Stimulated activated CD4-positive, alpha-beta T cell treated with anti-CD3 and anti-CD28 coated beads, Interleukin-1b, Interleukin-23, amount 100 ng/mL, for 24 hours (primary cell): ENCODE measurements around the gene CDKAL1.
"Not testable (repeated sequence)": the region's sequence is repeated elsewhere in the genome, so short reads cannot be mapped to it uniquely, and the experiment has no call there.

Experiments used
- DNase-seq, 4 experiments: peaks; one replicate each; pipeline ENCODE4 v3.0.0-alpha.2; 2020; ENCODE audit warnings: low read depth in 4 of 4, low spot score in 1 of 4

CDKAL1 gene

GRCh38 chr6:20827798-20828197 lies 293.5 kb downstream of the CDKAL1 start:
- no peak for DNase-seq

DNA sequence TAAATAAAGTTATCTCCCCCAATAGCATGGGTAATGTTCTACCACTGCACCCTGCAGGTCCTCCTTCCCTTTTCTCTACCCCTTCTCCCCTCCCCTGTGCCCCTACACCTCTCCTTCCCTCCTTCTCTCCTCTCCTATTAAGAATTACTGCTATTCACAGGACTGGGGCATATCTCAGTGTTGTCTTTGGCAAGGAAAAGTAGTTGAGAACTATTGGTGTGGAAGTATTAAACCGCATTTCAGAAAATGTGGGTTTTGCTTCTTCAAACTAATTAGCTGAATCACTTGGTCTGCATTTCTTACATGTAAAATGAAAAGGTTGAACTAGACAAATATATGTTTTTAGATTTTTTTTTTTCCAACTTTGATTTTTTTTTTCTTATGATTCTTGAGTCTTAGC lies 296.3 kb downstream of the CDKAL1 start:
- no peak for DNase-seq

DNA sequence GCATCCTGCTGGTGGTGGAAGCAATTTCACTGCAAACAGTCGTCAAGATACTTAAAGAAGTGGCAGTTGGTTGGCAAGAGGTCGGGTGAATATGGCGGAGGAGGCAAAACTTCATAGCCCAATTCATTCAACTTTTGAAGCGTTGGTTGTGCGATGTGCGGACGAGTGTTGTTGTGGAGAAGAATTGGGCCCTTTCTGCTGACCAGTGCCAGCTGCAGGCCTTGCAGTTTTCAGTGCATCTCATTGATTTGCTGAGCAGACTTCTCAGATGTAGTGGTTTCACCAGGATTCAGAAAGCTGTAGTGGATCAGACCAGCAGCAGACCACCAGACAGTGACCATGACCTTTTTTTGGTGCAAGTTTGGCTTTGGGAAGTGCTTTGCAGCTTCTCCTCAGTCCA lies 297.0 kb downstream of the CDKAL1 start:
- DNase-seq, result not testable (repeated sequence)

DNA sequence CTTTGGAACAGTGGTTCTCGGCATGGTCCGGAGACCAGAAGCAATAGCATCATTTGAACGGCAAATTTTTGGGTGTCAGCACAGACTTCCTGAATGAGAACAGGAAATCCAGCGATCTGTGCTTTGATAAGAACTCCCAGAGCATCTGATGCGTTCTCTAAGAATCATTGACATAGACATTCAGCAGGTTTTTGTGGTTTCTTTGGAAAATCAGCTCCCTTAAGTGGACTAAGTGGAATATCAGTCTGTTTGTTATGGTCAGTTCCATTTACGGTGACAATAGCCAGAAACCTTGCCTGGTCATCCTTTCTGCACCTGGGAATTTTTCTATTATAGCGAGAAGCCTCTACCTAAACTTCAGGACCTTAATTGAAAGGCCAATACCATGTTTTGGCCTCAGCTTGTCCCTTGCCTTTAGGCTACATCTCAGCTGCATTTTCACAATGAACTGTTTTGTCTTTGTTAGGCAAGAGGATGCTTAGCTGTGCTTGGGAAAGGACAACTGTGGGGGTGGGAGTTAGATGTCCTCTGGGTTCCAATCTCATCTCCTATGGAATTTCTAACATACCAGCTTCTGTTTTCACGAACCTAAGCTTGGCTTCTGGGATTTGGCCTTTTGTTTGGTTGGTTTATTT lies 299.7 kb downstream of the CDKAL1 start:
- no peak for DNase-seq

- no peak for DNase-seq
These were observed 301.2 kb downstream of the CDKAL1 start for GRCh38 chr6:20835315-20836010.

DNA sequence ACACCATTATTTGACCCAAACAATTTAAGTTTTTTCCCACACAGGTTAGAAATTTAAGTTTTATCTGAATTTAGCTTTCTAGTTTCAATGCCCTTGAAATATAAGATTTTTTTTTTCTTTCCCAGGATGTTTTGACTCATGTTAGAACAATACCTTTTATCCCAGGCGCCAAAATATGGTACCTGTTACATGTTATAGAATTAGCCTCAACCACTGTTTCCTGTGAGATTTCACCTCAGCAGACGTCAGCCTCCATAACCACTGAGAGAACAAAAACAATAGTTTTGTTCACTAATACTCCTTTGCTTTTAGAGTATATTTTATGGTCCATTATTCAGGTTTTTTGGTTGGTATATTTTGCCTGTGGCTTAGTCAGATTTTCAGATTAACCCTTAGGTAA lies 302.9 kb downstream of the CDKAL1 start:
- DNase-seq, result no peak

GRCh38 chr6:20838113-20838512 lies 303.9 kb downstream of the CDKAL1 start:
- DNase-seq, result no peak

DNA sequence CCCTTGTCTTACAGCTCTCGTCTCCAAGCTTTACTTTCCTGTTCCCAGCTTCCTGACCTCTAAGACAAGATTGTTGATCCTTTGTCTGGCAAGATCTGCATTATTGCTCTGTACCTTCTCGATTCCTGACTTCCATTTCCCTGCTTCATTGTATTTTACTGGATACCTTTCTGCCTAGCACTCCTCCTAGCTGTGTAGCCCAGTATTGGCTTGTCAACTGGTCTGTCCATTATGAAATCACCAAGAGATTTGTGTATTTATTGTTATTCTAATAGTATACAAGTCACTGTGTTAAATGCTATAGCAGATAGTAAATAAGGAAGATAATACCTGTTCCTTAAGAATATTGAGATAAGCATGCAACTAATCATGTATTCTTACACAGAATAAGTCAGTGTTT lies 305.4 kb downstream of the CDKAL1 start:
- no peak for DNase-seq

- no peak for DNase-seq
These were observed 306.4 kb downstream of the CDKAL1 start for GRCh38 chr6:20840675-20841074.

DNA sequence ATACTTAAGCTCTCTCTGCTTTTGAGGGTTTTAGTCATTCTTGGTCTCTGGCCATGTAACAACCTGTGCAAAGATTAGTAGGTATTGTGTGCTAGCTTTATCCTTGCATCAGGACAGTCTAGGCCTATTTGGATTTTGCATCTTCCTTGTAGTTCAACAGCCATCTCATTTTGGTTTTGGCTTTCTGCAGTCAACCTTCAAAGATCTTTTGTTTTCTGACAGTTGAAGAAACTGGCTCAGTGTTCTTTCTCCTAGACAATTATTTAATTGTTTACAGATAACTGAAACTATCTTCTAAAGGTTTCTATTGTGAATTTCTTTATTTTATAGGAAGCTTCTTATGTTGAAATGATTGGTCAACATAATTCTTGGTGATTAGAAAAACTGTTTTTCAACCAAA lies 307.5 kb downstream of the CDKAL1 start:
- DNase-seq, result no peak

GRCh38 chr6:20845592-20845991 lies 311.3 kb downstream of the CDKAL1 start:
- no peak for DNase-seq

DNA sequence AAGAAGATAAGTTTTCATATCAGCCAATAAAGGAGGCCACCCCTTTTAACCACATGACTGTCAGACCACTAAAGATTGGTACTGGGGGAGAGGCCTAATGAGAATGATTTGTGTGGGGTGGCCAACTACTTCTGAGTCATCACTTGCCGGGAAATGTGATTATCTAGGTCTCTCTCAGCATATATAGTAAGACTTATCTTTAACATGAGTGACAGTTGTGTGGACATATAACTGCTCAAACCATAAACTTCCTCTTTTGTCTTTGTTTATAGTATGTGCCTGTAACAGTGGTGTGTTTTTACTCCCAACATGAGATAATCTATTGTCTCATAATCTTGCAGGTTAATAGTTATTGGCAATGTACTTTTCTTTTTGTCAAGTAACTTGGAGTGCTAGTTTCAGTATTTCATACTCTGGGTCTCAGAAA lies 312.4 kb downstream of the CDKAL1 start:
- no peak for DNase-seq

GRCh38 chr6:20847904-20848303 lies 313.6 kb downstream of the CDKAL1 start:
- DNase-seq, result no peak

- DNase-seq, result no peak
These were observed 316.6 kb downstream of the CDKAL1 start for GRCh38 chr6:20850686-20851416.

- no peak for DNase-seq
These were observed 317.5 kb downstream of the CDKAL1 start for GRCh38 chr6:20851795-20852194.

- DNase-seq, result no peak
These were observed 319.6 kb downstream of the CDKAL1 start for GRCh38 chr6:20853828-20854227.

- DNase-seq, result no peak
These were observed 322.5 kb downstream of the CDKAL1 start for GRCh38 chr6:20856681-20857288.

- DNase-seq, result no peak
These were observed 327.2 kb downstream of the CDKAL1 start for GRCh38 chr6:20861481-20861880.

- no peak for DNase-seq
These were observed 331.8 kb downstream of the CDKAL1 start for GRCh38 chr6:20866036-20866435.

DNA sequence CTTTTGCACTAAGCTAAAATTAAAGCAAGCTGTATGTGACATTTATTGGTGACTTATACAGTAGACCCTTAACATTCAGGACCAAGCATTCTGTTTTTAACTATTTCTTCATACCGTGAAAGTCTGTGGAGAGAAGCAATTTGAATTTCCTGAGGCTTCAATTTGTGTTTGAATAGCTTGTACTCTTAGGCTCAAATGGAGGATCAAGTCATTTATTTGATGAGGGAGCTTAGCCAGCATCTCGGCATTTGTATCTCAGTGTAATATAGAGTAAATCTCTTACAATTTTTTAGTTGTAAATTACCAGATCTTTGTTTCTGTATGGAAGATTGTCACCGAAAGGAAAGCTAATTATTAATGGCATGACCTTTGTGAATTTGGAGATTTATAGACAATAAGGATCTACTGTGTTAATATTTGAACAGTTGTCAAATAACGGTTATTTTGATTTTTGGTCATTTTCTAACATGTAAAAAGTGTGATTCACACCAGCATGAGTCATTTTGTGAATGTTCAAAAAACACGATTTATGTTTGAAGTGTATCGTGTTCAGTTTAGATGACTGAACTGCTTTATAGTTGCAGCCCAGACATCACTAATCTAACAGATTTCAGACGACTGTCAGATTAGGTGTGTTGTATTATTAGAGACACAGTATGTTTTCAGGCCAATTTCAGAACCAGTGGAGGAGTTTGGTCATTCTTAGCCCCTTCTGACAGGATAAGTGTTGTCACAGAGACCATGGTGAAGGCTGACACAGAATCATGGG lies 332.9 kb downstream of the CDKAL1 start:
- DNase-seq, result no peak
